GM21447 (cell line): ENCODE measurements around the gene BCAS3.
"Not testable (repeated sequence)": the region's sequence is repeated elsewhere in the genome, so short reads cannot be mapped to it uniquely, and the experiment has no call there.

Source experiments
- ATAC-seq: cut with Tn5 transposase; IDR thresholded peaks from one replicate; pipeline ENCODE4 v1.9.1; 2021; ENCODE audit not compliant: unreplicated experiment

BCAS3 gene

GRCh38 chr17:61238455-61238933 lies 560.8 kb downstream of the BCAS3 start:
- no peak for ATAC-seq

- no peak for ATAC-seq
These were observed 561.7 kb downstream of the BCAS3 start for GRCh38 chr17:61239327-61239726.

GRCh38 chr17:61239953-61240352 lies 562.3 kb downstream of the BCAS3 start:
- ATAC-seq, result no peak

GRCh38 chr17:61240851-61241468 lies 563.3 kb downstream of the BCAS3 start:
- no peak for ATAC-seq

- not testable (repeated sequence) for ATAC-seq
These were observed 567.3 kb downstream of the BCAS3 start for GRCh38 chr17:61244988-61245387.

- no peak for ATAC-seq
These were observed 568.1 kb downstream of the BCAS3 start for GRCh38 chr17:61245706-61246135.

- no peak for ATAC-seq
These were observed 569.8 kb downstream of the BCAS3 start for GRCh38 chr17:61247439-61247838.

GRCh38 chr17:61248399-61248798 lies 570.7 kb downstream of the BCAS3 start:
- no peak for ATAC-seq

GRCh38 chr17:61249649-61250299 lies 572.1 kb downstream of the BCAS3 start:
- no peak for ATAC-seq

GRCh38 chr17:61250335-61250890 lies 572.8 kb downstream of the BCAS3 start:
- no peak for ATAC-seq

GRCh38 chr17:61251939-61252865 lies 574.6 kb downstream of the BCAS3 start:
- ATAC-seq, result no peak

GRCh38 chr17:61253362-61253761 lies 575.7 kb downstream of the BCAS3 start:
- ATAC-seq, result no peak

GRCh38 chr17:61253937-61254574 lies 576.4 kb downstream of the BCAS3 start:
- ATAC-seq, result no peak

- ATAC-seq, result no peak
These were observed 577.3 kb downstream of the BCAS3 start for GRCh38 chr17:61254904-61255303.

GRCh38 chr17:61255647-61256046 lies 578.0 kb downstream of the BCAS3 start:
- no peak for ATAC-seq

GRCh38 chr17:61259360-61259759 lies 581.7 kb downstream of the BCAS3 start:
- no peak for ATAC-seq

- ATAC-seq, result no peak
These were observed 582.6 kb downstream of the BCAS3 start for GRCh38 chr17:61260071-61260797.

- ATAC-seq, result no peak
These were observed 583.5 kb downstream of the BCAS3 start for GRCh38 chr17:61261001-61261637.

GRCh38 chr17:61265397-61265796 lies 587.7 kb downstream of the BCAS3 start:
- ATAC-seq, result no peak

GRCh38 chr17:61267847-61268246 lies 590.2 kb downstream of the BCAS3 start:
- ATAC-seq, result no peak
